Measurements from ENCODE around the gene SOCS6. TPM values are rescaled to one million over a fixed set of nuclear protein-coding genes. Genes with fewer than 3 reads are reported as not detected.

SOCS6 gene
- polyA plus RNA-seq, 2 of the 4 experiments (the other 2 are of a cell fraction), result 31.2 to 88.2 TPM

- peak overlapping the region; percentile 88 to 93 for H3K27ac ChIP-seq
- H3K9me3 ChIP-seq, result peaks cover 31% of the 10 kb centered on the region
- peaks cover 82% of the 10 kb centered on the region for H3K4me1 ChIP-seq
- no peak overlapping the region for H3K4me3 ChIP-seq
- peak overlapping the region; percentile 34 for H3K4me2 ChIP-seq
- ATAC-seq (peak; percentile 37 to 45; a peak in 4 of 6 replicates), FAIRE-seq (no peak), DNase-seq (ENCODE audit: low read depth in 1 of 2, low spot score in 1 of 2) (no peak)
- TF ChIP-seq RFX5 (IDR thresholded peaks at IDR 0.05) (no peak), CEBPB (IDR thresholded peaks at IDR 0.05) (peak; percentile 47 to 59), HOXA7 (CRISPR knock-in tag; IDR thresholded peaks at IDR 0.05) (no peak), KDM1A (IDR thresholded peaks at IDR 0.05; ENCODE audit: low read depth) (no peak)
- CTCF ChIA-PET, result interaction anchor here (0.8 to 2.0 kb wide), 4 partner anchors 18 to 137 kb away, joined by 3 to 12 read pairs (median 4); no protein-coding TSS in a partner anchor
- POLR2A ChIA-PET, result interaction anchor here (1.1 to 1.7 kb wide), 2 partner anchors 8 to 52 kb away, joined by 3 to 8 read pairs; no protein-coding TSS in a partner anchor
- 50% methylated on average over 1 of the region's 1 CpG for WGBS (ENCODE audit: missing lambda C conversion rate)
These were observed 43.8 kb downstream of the SOCS6 start for GRCh38 chr18:70332694-70333093.

GRCh38 chr18:70333316-70333715, 44.5 kb downstream of the SOCS6 start:
- ATAC-seq, result peak; percentile 3 to 10; a peak in 2 of 6 replicates
- H3K9me3 ChIP-seq, result peaks cover 37% of the 10 kb centered on the region
- H3K27ac ChIP-seq, result peak overlapping the region; percentile 88 to 93
- H3K4me3 ChIP-seq, result no peak overlapping the region
- POLR2A ChIA-PET, result interaction anchor here (1.0 to 1.7 kb wide), 8 partner anchors 8 to 99 kb away, joined by 3 to 10 read pairs (median 6); no protein-coding TSS in a partner anchor
- DNase-seq (ENCODE audit: low read depth in 1 of 2, low spot score in 1 of 2), result no peak
- CTCF ChIA-PET, result interaction anchor here (0.7 to 2.0 kb wide), 6 partner anchors 18 to 138 kb away, joined by 3 to 12 read pairs (median 4); no protein-coding TSS in a partner anchor
- H3K4me1 ChIP-seq, result peaks cover 79% of the 10 kb centered on the region
- WGBS (ENCODE audit: missing lambda C conversion rate), result 80% methylated on average over 1 of the region's 1 CpG
- no peak for FAIRE-seq
- H3K4me2 ChIP-seq, result peak overlapping the region; percentile 34
- TF ChIP-seq, protein P1, sequence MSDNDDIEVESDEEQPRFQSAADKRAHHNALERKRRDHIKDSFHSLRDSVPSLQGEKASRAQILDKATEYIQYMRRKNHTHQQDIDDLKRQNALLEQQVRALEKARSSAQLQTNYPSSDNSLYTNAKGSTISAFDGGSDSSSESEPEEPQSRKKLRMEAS (IDR thresholded peaks at IDR 0.05), result no peak
- TF ChIP-seq POLR2AphosphoS2 (conservative IDR thresholded peaks at IDR 0.05; ENCODE audit: low read length) (no peak), KDM5A (IDR thresholded peaks at IDR 0.05) (no peak), ZSCAN20 (CRISPR knock-in tag; IDR thresholded peaks at IDR 0.05) (no peak), JUN (IDR thresholded peaks at IDR 0.05) (no peak), POLR2A (IDR thresholded peaks at IDR 0.05; ENCODE audit: low read length) (no peak), CHD2 (IDR thresholded peaks at IDR 0.05; ENCODE audit: low read length, partially characterized antibody) (no peak), HOXA7 (CRISPR knock-in tag; IDR thresholded peaks at IDR 0.05) (no peak), KDM1A (IDR thresholded peaks at IDR 0.05; ENCODE audit: low read depth) (no peak), TP53 (CRISPR knock-in tag; IDR thresholded peaks at IDR 0.05) (no peak), HES2 (IDR thresholded peaks at IDR 0.05) (no peak), RARB (CRISPR knock-in tag; IDR thresholded peaks at IDR 0.05) (no peak), SREBF2 (IDR thresholded peaks at IDR 0.05) (no peak), SMC3 (IDR thresholded peaks at IDR 0.05) (no peak), CEBPB (IDR thresholded peaks at IDR 0.05) (no peak), RCOR1 (IDR thresholded peaks at IDR 0.05; ENCODE audit: low read depth, low read length) (no peak), HOXB13 (CRISPR knock-in tag; IDR thresholded peaks at IDR 0.05; ENCODE audit: low read depth) (no peak)

- peaks cover 74% of the 10 kb centered on the region for H3K4me1 ChIP-seq
- 30% methylated on average over 2 of the region's 2 CpGs for WGBS (ENCODE audit: missing lambda C conversion rate)
- FAIRE-seq (no peak), DNase-seq (ENCODE audit: low read depth in 1 of 2, low spot score in 1 of 2) (peak; percentile 18 to 90), ATAC-seq (peak; percentile 83 to 84)
- peak overlapping the region; percentile 34 for H3K4me2 ChIP-seq
- H3K9me3 ChIP-seq, result peaks cover 41% of the 10 kb centered on the region
- H3K4me3 ChIP-seq, result no peak overlapping the region
- ChIA-PET POLR2A (interaction anchor here (1.0 to 1.7 kb wide), 8 partner anchors 9 to 98 kb away, joined by 3 to 10 read pairs (median 6); no protein-coding TSS in a partner anchor), CTCF (interaction anchor here (0.6 to 2.0 kb wide), 7 partner anchors 19 to 139 kb away, joined by 3 to 12 read pairs (median 4); no protein-coding TSS in a partner anchor)
- H3K27ac ChIP-seq, result peak overlapping the region; percentile 88 to 93
- no peak for TF ChIP-seq EHF (CRISPR knock-in tag; IDR thresholded peaks at IDR 0.05)
- TF ChIP-seq, protein P2, sequence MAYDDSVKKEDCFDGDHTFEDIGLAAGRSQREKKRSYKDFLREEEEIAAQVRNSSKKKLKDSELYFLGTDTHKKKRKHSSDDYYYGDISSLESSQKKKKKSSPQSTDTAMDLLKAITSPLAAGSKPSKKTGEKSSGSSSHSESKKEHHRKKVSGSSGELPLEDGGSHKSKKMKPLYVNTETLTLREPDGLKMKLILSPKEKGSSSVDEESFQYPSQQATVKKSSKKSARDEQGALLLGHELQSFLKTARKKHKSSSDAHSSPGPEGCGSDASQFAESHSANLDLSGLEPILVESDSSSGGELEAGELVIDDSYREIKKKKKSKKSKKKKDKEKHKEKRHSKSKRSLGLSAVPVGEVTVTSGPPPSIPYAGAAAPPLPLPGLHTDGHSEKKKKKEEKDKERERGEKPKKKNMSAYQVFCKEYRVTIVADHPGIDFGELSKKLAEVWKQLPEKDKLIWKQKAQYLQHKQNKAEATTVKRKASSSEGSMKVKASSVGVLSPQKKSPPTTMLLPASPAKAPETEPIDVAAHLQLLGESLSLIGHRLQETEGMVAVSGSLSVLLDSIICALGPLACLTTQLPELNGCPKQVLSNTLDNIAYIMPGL (CRISPR knock-in tag; IDR thresholded peaks at IDR 0.05; ENCODE audit: borderline replicate concordance), result no peak
- TF ChIP-seq CBX8 (IDR thresholded peaks at IDR 0.05), result no peak
- no peak for TF ChIP-seq ZFP36 (IDR thresholded peaks at IDR 0.05; ENCODE audit: borderline replicate concordance, partially characterized antibody)
- peak; percentile 78 to 86; a peak in 3 of 5 replicates for TF ChIP-seq EP300 (IDR thresholded peaks at IDR 0.05)
- TF ChIP-seq ZC3H11A (IDR thresholded peaks at IDR 0.05), result no peak
- no peak for TF ChIP-seq POLR2AphosphoS2 (conservative IDR thresholded peaks at IDR 0.05; ENCODE audit: low read length)
- TF ChIP-seq NPAS2 (CRISPR knock-in tag; IDR thresholded peaks at IDR 0.05; ENCODE audit: borderline replicate concordance), result no peak
- TF ChIP-seq, protein P3, sequence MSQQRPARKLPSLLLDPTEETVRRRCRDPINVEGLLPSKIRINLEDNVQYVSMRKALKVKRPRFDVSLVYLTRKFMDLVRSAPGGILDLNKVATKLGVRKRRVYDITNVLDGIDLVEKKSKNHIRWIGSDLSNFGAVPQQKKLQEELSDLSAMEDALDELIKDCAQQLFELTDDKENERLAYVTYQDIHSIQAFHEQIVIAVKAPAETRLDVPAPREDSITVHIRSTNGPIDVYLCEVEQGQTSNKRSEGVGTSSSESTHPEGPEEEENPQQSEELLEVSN (IDR thresholded peaks at IDR 0.05; ENCODE audit: borderline replicate concordance, low read depth), result no peak
- TF ChIP-seq HEYL (CRISPR knock-in tag; IDR thresholded peaks at IDR 0.05), result no peak
- no peak for TF ChIP-seq FOSB (CRISPR knock-in tag; IDR thresholded peaks at IDR 0.05)
- no peak for TF ChIP-seq CHD4 (IDR thresholded peaks at IDR 0.05; ENCODE audit: borderline replicate concordance)
- TF ChIP-seq JUNB (IDR thresholded peaks at IDR 0.05), result peak; percentile 76
- no peak for TF ChIP-seq HOXA7 (CRISPR knock-in tag; IDR thresholded peaks at IDR 0.05)
- no peak for TF ChIP-seq HOXB5 (CRISPR knock-in tag; IDR thresholded peaks at IDR 0.05)
- TF ChIP-seq HES2 (IDR thresholded peaks at IDR 0.05), result peak; percentile 84
- TF ChIP-seq ATOH8 (CRISPR knock-in tag; IDR thresholded peaks at IDR 0.05; ENCODE audit: low read depth), result no peak
- TF ChIP-seq TP53 (CRISPR knock-in tag; IDR thresholded peaks at IDR 0.05), result no peak
- TF ChIP-seq ZSCAN20 (CRISPR knock-in tag; IDR thresholded peaks at IDR 0.05), result no peak
These were observed 44.9 kb downstream of the SOCS6 start for GRCh38 chr18:70333757-70334156.

All from A549 (cell line).